IMR-90 (cell line): Measurements from ENCODE around the gene SUN1. TPM values are rescaled to one million over a fixed set of nuclear protein-coding genes. Genes with fewer than 3 reads are reported as not detected.

Experiments
- ATAC-seq: fragments of 200-7000 bp; cut with Tn5 transposase; 2 replicates; pipeline ENCODE4 v1.9.1; 2020; ENCODE audit warnings: low read depth, mild to moderate bottlenecking, moderate library complexity
- BruUV-seq: library from RNA; stranded (reverse); fragments of 400-500 nt; replicated peaks from 2 replicates; lab custom pipeline; 2021; lab: Mats Ljungman, UMichigan
- CTCF ChIA-PET: fragments of 300-600 bp; formaldehyde crosslinking; extraction: SDS; loops from one replicate; lab custom pipeline; 2021; ENCODE audit warnings: antibody characterized with exemption; lab: Yijun Ruan, JAX
- POLR2A ChIA-PET: fragments of 300-600 bp; sonication (Branson Sonifier 250); formaldehyde crosslinking; loops from one replicate; lab custom pipeline; 2022; ENCODE audit warnings: antibody characterized with exemption; ENCODE audit not compliant: unreplicated experiment; lab: Charles Lee
- DNase-seq: peaks from one replicate; pipeline ENCODE4 v3.0.0; 2013
- H2AFZ ChIP-seq: replicated peaks from 2 replicates; pipeline ENCODE3; 2013; ENCODE audit warnings: low read length, mild to moderate bottlenecking; ENCODE audit not compliant: poor library complexity
- H2AK5ac ChIP-seq: 2 replicates; pipeline ENCODE4 v1.6.1; 2013; ENCODE audit warnings: low read depth, low read length, inconsistent platforms
- H2AK9ac ChIP-seq: replicated peaks from 2 replicates; pipeline ENCODE3; 2013; ENCODE audit warnings: mild to moderate bottlenecking, low read depth, low read length, moderate library complexity; ENCODE audit not compliant: poor library complexity
- H2BK120ac ChIP-seq: 2 replicates; pipeline ENCODE4 v1.6.1; 2013; ENCODE audit warnings: low read depth, low read length, inconsistent platforms
- H2BK15ac ChIP-seq: 3 replicates; pipeline ENCODE4 v1.6.1; 2013; ENCODE audit warnings: low read depth, low read length, inconsistent platforms
- H2BK20ac ChIP-seq: 2 replicates; pipeline ENCODE4 v1.6.1; 2013; ENCODE audit warnings: low read depth, mild to moderate bottlenecking, inconsistent platforms, low read length, moderate library complexity
- H2BK5ac ChIP-seq: 2 replicates; pipeline ENCODE4 v1.6.1; 2013; ENCODE audit warnings: mild to moderate bottlenecking, low read depth, low read length, inconsistent platforms; ENCODE audit not compliant: poor library complexity, severe bottlenecking
- H3K14ac ChIP-seq: replicated peaks from 2 replicates; pipeline ENCODE4 v1.6.1; 2013; ENCODE audit warnings: low read depth, low read length, inconsistent platforms
- H3K18ac ChIP-seq: 2 replicates; pipeline ENCODE4 v1.6.1; 2013; ENCODE audit warnings: low read depth, low read length, control low read depth
- H3K23ac ChIP-seq: 2 replicates; pipeline ENCODE4 v1.6.1; 2013; ENCODE audit warnings: low read depth, low read length, inconsistent platforms
- H3K27ac ChIP-seq: 2 replicates; pipeline ENCODE4 v1.5.1; 2013; ENCODE audit warnings: mild to moderate bottlenecking, control low read depth, low read length; ENCODE audit not compliant: insufficient read depth
- H3K27me3 ChIP-seq: 2 replicates; pipeline ENCODE4 v1.6.1; 2013; ENCODE audit warnings: low read length; ENCODE audit not compliant: control insufficient read depth, insufficient read depth
- H3K36me3 ChIP-seq: 2 replicates; pipeline ENCODE4 v1.6.1; 2013; ENCODE audit warnings: low read length, mixed read lengths; ENCODE audit not compliant: control insufficient read depth, insufficient read depth
- H3K4ac ChIP-seq: 2 replicates; pipeline ENCODE4 v1.6.1; 2013; ENCODE audit warnings: low read depth, low read length, inconsistent platforms
- H3K4me1 ChIP-seq: 2 replicates; pipeline ENCODE4 v1.6.1; 2013; ENCODE audit warnings: low read length, mixed read lengths; ENCODE audit not compliant: control insufficient read depth, insufficient read depth
- H3K4me2 ChIP-seq: 2 replicates; pipeline ENCODE4 v1.6.1; 2013; ENCODE audit warnings: low read depth, mild to moderate bottlenecking, control low read depth, low read length, moderate library complexity
- H3K4me3 ChIP-seq: 2 replicates; pipeline ENCODE4 v1.5.1; 2013; ENCODE audit warnings: low read depth, mild to moderate bottlenecking, control low read depth, low read length, moderate library complexity; ENCODE audit not compliant: insufficient read depth
- H3K56ac ChIP-seq: 2 replicates; pipeline ENCODE4 v1.6.1; 2013; ENCODE audit warnings: low read length, inconsistent platforms; ENCODE audit not compliant: insufficient read depth; ENCODE audit errors: extremely low read depth
- H3K79me1 ChIP-seq, 2 experiments: 2 replicates each; pipeline ENCODE4 v1.6.1; 2013; ENCODE audit warnings: low read length in 2 of 2, inconsistent platforms in 1 of 2, low read depth in 1 of 2
- H3K9ac ChIP-seq: 2 replicates; pipeline ENCODE4 v1.6.1; 2013; ENCODE audit warnings: low read depth, low read length, control low read depth
- H3K9me1 ChIP-seq: 2 replicates; pipeline ENCODE4 v1.6.1; 2013; ENCODE audit warnings: low read length, inconsistent platforms; ENCODE audit not compliant: insufficient read depth
- H3K9me3 ChIP-seq: 2 replicates; pipeline ENCODE4 v1.6.1; 2013; ENCODE audit warnings: low read length; ENCODE audit not compliant: control insufficient read depth, insufficient read depth
- H4K20me1 ChIP-seq: 2 replicates; pipeline ENCODE4 v1.6.1; 2013; ENCODE audit warnings: low read length, inconsistent platforms; ENCODE audit not compliant: insufficient read depth
- H4K5ac ChIP-seq: 2 replicates; pipeline ENCODE4 v1.6.1; 2013; ENCODE audit warnings: mild to moderate bottlenecking, low read depth, low read length, control low read depth
- H4K8ac ChIP-seq, 2 experiments: 2 replicates each; pipeline ENCODE4 v1.6.1; 2013; ENCODE audit warnings: low read depth in 2 of 2, low read length in 2 of 2, control low read depth in 1 of 2, inconsistent platforms in 1 of 2
- H4K91ac ChIP-seq: 2 replicates; pipeline ENCODE4 v1.6.1; 2013; ENCODE audit warnings: low read depth, low read length, inconsistent platforms; ENCODE audit not compliant: insufficient read depth
- CTCF ChIP-seq: conservative IDR thresholded peaks from 2 replicates; pipeline ENCODE4 v1.5.1; 2012; ENCODE audit warnings: mild to moderate bottlenecking, low read depth, low read length, improper control_type of control experiment
- MAZ ChIP-seq: IDR thresholded peaks from 2 replicates; pipeline ENCODE4 v1.6.1; 2012; ENCODE audit warnings: low read depth, mild to moderate bottlenecking, low read length, improper control_type of control experiment, moderate library complexity, borderline replicate concordance
- SMC3 ChIP-seq: fragments of 150-350 bp; IDR thresholded peaks from 2 replicates; pipeline ENCODE4 v1.6.1; 2016; ENCODE audit warnings: low read depth, mild to moderate bottlenecking, antibody characterized with exemption, low read length, moderate library complexity
- WGBS, 2 experiments: methylation state at CpG; one replicate each; pipeline versions ENCODE4 v1.1.5 to v1.1.7; 2013; ENCODE audit warnings: missing lambda C conversion rate in 2 of 2; ENCODE audit not compliant: insufficient read length in 1 of 2; ENCODE audit errors: extremely low coverage in 2 of 2; 5-methylcytosine and 5-hydroxymethylcytosine counted together
- dilution Hi-C: fragments of 300-500 bp; cut with HindIII; formaldehyde crosslinking; loops from one replicate; pipeline ENCODE4 v1.14.3; 2018; ENCODE audit warnings: low sequenced_read_pairs; ENCODE audit not compliant: unreplicated experiment
- in situ Hi-C: fragments of 300-500 bp; cut with MboI; formaldehyde crosslinking; loops from 3 replicates; pipeline ENCODE4 v1.14.3; 2019; ENCODE audit warnings: low sequenced_read_pairs, inconsistent platforms, mixed read lengths
- intact Hi-C: fragments of 100-400 bp; cut with micrococcal nuclease; formaldehyde crosslinking; loops from 2 replicates; pipeline ENCODE4 v1.10.0; 2022
- polyA plus RNA-seq, 3 experiments: library from polyadenylated mRNA; depleted of rRNA; stranded (reverse); fragments of >200 nt; gene quantifications; 2 replicates each; pipeline ENCODE4 v1.2.3, GENCODE V29; 2012; ENCODE audit warnings: low replicate concordance in 1 of 3
- total RNA-seq: library from RNA; depleted of rRNA; stranded (reverse); fragments of >200 nt; gene quantifications from 2 replicates; pipeline ENCODE4 v1.2.3, GENCODE V29; 2012

SUN1 gene
- total and polyA plus RNA-seq, 2 of the 4 experiments (the other 2 are of a cell fraction), result 113 to 239 TPM

- H3K36me3 ChIP-seq, result peaks cover 22% of the 10 kb centered on the region
- peaks cover 15% of the 10 kb centered on the region for H3K9me1 ChIP-seq
- H3K23ac ChIP-seq, result no peak overlapping the region
- ATAC-seq, result peak; percentile 48
- H2BK15ac ChIP-seq, result no peak overlapping the region; the same call in 2 of the 3 replicates
- BruUV-seq, result no TSS peak
- 80% methylated on average over 1 of the region's 5 CpGs; no CpG with 5 or more reads in 1 of the 2 experiments for WGBS, 2 experiments
- H3K4me3 ChIP-seq, result no peak overlapping the region
- H2BK120ac ChIP-seq, result no peak overlapping the region
- dilution Hi-C loops, result no loop called here
- H3K9ac ChIP-seq, result no peak overlapping the region
- no peak overlapping the region for H3K4me2 ChIP-seq
- in situ Hi-C loops, result no loop called here
- no peak overlapping the region; the same call in 1 of the 2 replicates for H3K4ac ChIP-seq
- H4K91ac ChIP-seq, result no peak overlapping the region
- intact Hi-C loops, result no loop called here
- H4K8ac ChIP-seq, result peak overlapping the region in 1 of 2 experiments; percentile 34; a peak in 1 of 4 replicates
- H3K56ac ChIP-seq, result no peak overlapping the region
- H3K27me3 ChIP-seq, result no peaks in the 10 kb centered on the region
- H2AFZ ChIP-seq, result peak overlapping the region; percentile 40
- POLR2A ChIA-PET, result no interaction called here
- H2AK9ac ChIP-seq, result peak overlapping the region; percentile 52
- peak; percentile 42 for DNase-seq
- H3K27ac ChIP-seq, result no peak overlapping the region
- TF ChIP-seq SMC3, result peak; percentile 47
- peak; percentile 44 for TF ChIP-seq CTCF
- no peak for TF ChIP-seq MAZ
- H3K18ac ChIP-seq, result no peak overlapping the region
- peaks cover 50% of the 10 kb centered on the region for H4K20me1 ChIP-seq
- peak overlapping the region; percentile 56; the same call in 1 of the 2 replicates for H2AK5ac ChIP-seq
- H2BK20ac ChIP-seq, result no peak overlapping the region
- H3K14ac ChIP-seq, result no peak overlapping the region
- H3K9me3 ChIP-seq, result no peaks in the 10 kb centered on the region
- no peak overlapping the region for H2BK5ac ChIP-seq
- peaks cover 30 to 79% of the 10 kb centered on the region in 2 experiments for H3K79me1 ChIP-seq
- peaks cover 14% of the 10 kb centered on the region for H3K4me1 ChIP-seq
- CTCF ChIA-PET, result interaction anchor here (0.8 to 1.4 kb wide), 3 partner anchors 10 to 44 kb away, joined by 3 to 5 read pairs (median 3); no protein-coding TSS in a partner anchor
- no peak overlapping the region for H4K5ac ChIP-seq
Measured at GRCh38 chr7:836429-836828, 4.2 kb downstream of the SUN1 start.
